Measurements from ENCODE around the gene ANAPC1.
"Not testable (repeated sequence)": the region's sequence is repeated elsewhere in the genome, so short reads cannot be mapped to it uniquely, and the experiment has no call there.

ANAPC1 gene

GRCh38 chr2:111782195-111782594 lies 101.8 kb downstream of the ANAPC1 start:
- H3K9me2 ChIP-seq (replicated peaks; ENCODE audit: insufficient read depth, low read length); H3K79me2 ChIP-seq (ENCODE audit: insufficient read depth, low read length); H3K4me2 ChIP-seq (ENCODE audit: low read depth, low read length, poor library complexity, severe bottlenecking); H3K9ac ChIP-seq (ENCODE audit: low read length); H4K20me1 ChIP-seq (ENCODE audit: low read depth, low read length); H3K27ac ChIP-seq (ENCODE audit: low read depth, low read length); H3K9me3 ChIP-seq (ENCODE audit: insufficient read depth, low read length); H3K4me3 ChIP-seq (ENCODE audit: insufficient read depth, low read length, poor library complexity, severe bottlenecking); H2AFZ ChIP-seq (ENCODE audit: low read depth, low read length, severe bottlenecking); H3K36me3 ChIP-seq (ENCODE audit: low read length); H3K27me3 ChIP-seq (ENCODE audit: low read length); H3F3A ChIP-seq (ENCODE audit: insufficient read depth): not testable (repeated sequence)

- not testable (repeated sequence) for H3F3A ChIP-seq (ENCODE audit: insufficient read depth); H3K4me3 ChIP-seq (ENCODE audit: insufficient read depth, low read length, poor library complexity, severe bottlenecking); H3K27me3 ChIP-seq (ENCODE audit: low read length); H3K79me2 ChIP-seq (ENCODE audit: insufficient read depth, low read length); H3K9ac ChIP-seq (ENCODE audit: low read length); H3K9me3 ChIP-seq (ENCODE audit: insufficient read depth, low read length); H3K27ac ChIP-seq (ENCODE audit: low read depth, low read length); H4K20me1 ChIP-seq (ENCODE audit: low read depth, low read length); H2AFZ ChIP-seq (ENCODE audit: low read depth, low read length, severe bottlenecking); H3K4me2 ChIP-seq (ENCODE audit: low read depth, low read length, poor library complexity, severe bottlenecking); H3K36me3 ChIP-seq (ENCODE audit: low read length); H3K9me2 ChIP-seq (replicated peaks; ENCODE audit: insufficient read depth, low read length)
Observed at GRCh38 chr2:111781443-111782094, 102.4 kb downstream of the ANAPC1 start.

GRCh38 chr2:111777155-111777554 lies 106.8 kb downstream of the ANAPC1 start:
- not testable (repeated sequence) for H3K9me2 ChIP-seq (replicated peaks; ENCODE audit: insufficient read depth, low read length); H3F3A ChIP-seq (ENCODE audit: insufficient read depth); H3K27ac ChIP-seq (ENCODE audit: low read depth, low read length); H3K27me3 ChIP-seq (ENCODE audit: low read length); H2AFZ ChIP-seq (ENCODE audit: low read depth, low read length, severe bottlenecking); H3K4me3 ChIP-seq (ENCODE audit: insufficient read depth, low read length, poor library complexity, severe bottlenecking); H3K36me3 ChIP-seq (ENCODE audit: low read length); H4K20me1 ChIP-seq (ENCODE audit: low read depth, low read length); H3K9me3 ChIP-seq (ENCODE audit: insufficient read depth, low read length); H3K79me2 ChIP-seq (ENCODE audit: insufficient read depth, low read length); H3K4me2 ChIP-seq (ENCODE audit: low read depth, low read length, poor library complexity, severe bottlenecking); H3K9ac ChIP-seq (ENCODE audit: low read length)

GRCh38 chr2:111776296-111776695 lies 107.7 kb downstream of the ANAPC1 start:
- H3K9ac ChIP-seq (ENCODE audit: low read length); H3K4me2 ChIP-seq (ENCODE audit: low read depth, low read length, poor library complexity, severe bottlenecking); H3K79me2 ChIP-seq (ENCODE audit: insufficient read depth, low read length); H3K36me3 ChIP-seq (ENCODE audit: low read length); H3K27me3 ChIP-seq (ENCODE audit: low read length); H2AFZ ChIP-seq (ENCODE audit: low read depth, low read length, severe bottlenecking); H3F3A ChIP-seq (ENCODE audit: insufficient read depth); H3K4me3 ChIP-seq (ENCODE audit: insufficient read depth, low read length, poor library complexity, severe bottlenecking); H3K9me2 ChIP-seq (replicated peaks; ENCODE audit: insufficient read depth, low read length); H4K20me1 ChIP-seq (ENCODE audit: low read depth, low read length); H3K27ac ChIP-seq (ENCODE audit: low read depth, low read length); H3K9me3 ChIP-seq (ENCODE audit: insufficient read depth, low read length): not testable (repeated sequence)

GRCh38 chr2:111772180-111772579 lies 111.8 kb downstream of the ANAPC1 start:
- H3K36me3 ChIP-seq (ENCODE audit: low read length); H3K9ac ChIP-seq (ENCODE audit: low read length); H3K27ac ChIP-seq (ENCODE audit: low read depth, low read length); H3F3A ChIP-seq (ENCODE audit: insufficient read depth); H3K9me3 ChIP-seq (ENCODE audit: insufficient read depth, low read length); H3K4me3 ChIP-seq (ENCODE audit: insufficient read depth, low read length, poor library complexity, severe bottlenecking); H2AFZ ChIP-seq (ENCODE audit: low read depth, low read length, severe bottlenecking); H3K9me2 ChIP-seq (replicated peaks; ENCODE audit: insufficient read depth, low read length); H3K4me2 ChIP-seq (ENCODE audit: low read depth, low read length, poor library complexity, severe bottlenecking); H3K27me3 ChIP-seq (ENCODE audit: low read length); H4K20me1 ChIP-seq (ENCODE audit: low read depth, low read length); H3K79me2 ChIP-seq (ENCODE audit: insufficient read depth, low read length): not testable (repeated sequence)

- H3K36me3 ChIP-seq (ENCODE audit: low read length); H3K9me3 ChIP-seq (ENCODE audit: insufficient read depth, low read length); H3F3A ChIP-seq (ENCODE audit: insufficient read depth); H2AFZ ChIP-seq (ENCODE audit: low read depth, low read length, severe bottlenecking); H3K9me2 ChIP-seq (replicated peaks; ENCODE audit: insufficient read depth, low read length); H3K9ac ChIP-seq (ENCODE audit: low read length); H3K27ac ChIP-seq (ENCODE audit: low read depth, low read length); H4K20me1 ChIP-seq (ENCODE audit: low read depth, low read length); H3K27me3 ChIP-seq (ENCODE audit: low read length); H3K4me3 ChIP-seq (ENCODE audit: insufficient read depth, low read length, poor library complexity, severe bottlenecking); H3K79me2 ChIP-seq (ENCODE audit: insufficient read depth, low read length); H3K4me2 ChIP-seq (ENCODE audit: low read depth, low read length, poor library complexity, severe bottlenecking): not testable (repeated sequence)
Observed at GRCh38 chr2:111770916-111771658, 112.9 kb downstream of the ANAPC1 start.

- not testable (repeated sequence) for H2AFZ ChIP-seq (ENCODE audit: low read depth, low read length, severe bottlenecking); H3K9ac ChIP-seq (ENCODE audit: low read length); H3F3A ChIP-seq (ENCODE audit: insufficient read depth); H3K4me2 ChIP-seq (ENCODE audit: low read depth, low read length, poor library complexity, severe bottlenecking); H3K9me3 ChIP-seq (ENCODE audit: insufficient read depth, low read length); H3K4me3 ChIP-seq (ENCODE audit: insufficient read depth, low read length, poor library complexity, severe bottlenecking); H4K20me1 ChIP-seq (ENCODE audit: low read depth, low read length); H3K79me2 ChIP-seq (ENCODE audit: insufficient read depth, low read length); H3K9me2 ChIP-seq (replicated peaks; ENCODE audit: insufficient read depth, low read length); H3K27ac ChIP-seq (ENCODE audit: low read depth, low read length); H3K27me3 ChIP-seq (ENCODE audit: low read length); H3K36me3 ChIP-seq (ENCODE audit: low read length)
Observed at GRCh38 chr2:111768266-111769190, 115.5 kb downstream of the ANAPC1 start.
